A549 (cell line): ENCODE results near the gene TCAF1.

Experiments used
- CEBPB ChIP-seq, 2 experiments: fragments of >200 bp in 1 of 2; sonication (Bioruptor Twin) in 1 of 2; formaldehyde crosslinking in 1 of 2; IDR thresholded peaks; 2 replicates each; pipeline ENCODE4 v1.6.1; 2012 to 2016
- EP300 ChIP-seq, 2 experiments: fragments of >200 bp; sonication (Bioruptor Twin); formaldehyde crosslinking; IDR thresholded peaks; 2 replicates in 1 of 2; 3 replicates in 1 of 2; pipeline ENCODE4 v1.6.1; 2016 to 2017
- MYC ChIP-seq: IDR thresholded peaks from 2 replicates; pipeline ENCODE4 v1.6.1; 2012; ENCODE audit warnings: mild to moderate bottlenecking, inconsistent platforms, low read length, improper control_type of control experiment, borderline replicate concordance
- TF ChIP-seq, protein P1 (sequence below): fragments of >200 bp; sonication (Bioruptor Twin); formaldehyde crosslinking; IDR thresholded peaks from 3 replicates; pipeline ENCODE4 v1.5.1; 2016

DNA sequence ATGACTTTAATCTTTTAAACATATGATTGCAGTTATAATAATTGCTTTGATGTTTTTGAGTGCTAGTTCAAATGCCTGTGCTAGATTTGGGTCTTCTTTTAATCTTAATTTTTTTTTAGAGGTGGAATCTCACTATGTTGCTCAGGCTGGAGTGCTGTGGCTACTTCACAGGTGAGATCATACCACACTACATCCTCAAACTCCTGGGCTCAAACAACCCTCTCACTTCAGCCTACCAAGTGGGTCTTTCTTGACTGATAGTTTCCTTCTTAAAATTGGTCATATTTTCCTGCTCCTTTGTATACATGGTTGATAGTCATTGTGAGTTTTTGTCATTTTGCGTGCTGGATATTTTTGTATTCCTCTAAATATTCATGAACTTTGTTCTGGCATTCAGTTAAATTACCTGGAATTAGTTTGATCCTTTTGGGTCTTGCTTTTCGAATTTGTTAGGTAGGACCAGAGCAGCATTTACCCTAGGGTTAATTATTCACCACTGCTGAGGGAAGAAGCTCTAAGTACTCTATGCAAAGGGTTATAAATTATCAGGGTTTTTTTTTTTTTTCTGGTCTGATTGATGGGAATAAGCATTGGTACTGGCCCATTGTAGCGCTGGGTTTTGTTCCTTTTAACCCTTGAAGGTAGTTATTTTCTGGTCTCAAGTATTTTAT lies 12.1 kb upstream of the TCAF1 start:
- TF ChIP-seq, protein P1, sequence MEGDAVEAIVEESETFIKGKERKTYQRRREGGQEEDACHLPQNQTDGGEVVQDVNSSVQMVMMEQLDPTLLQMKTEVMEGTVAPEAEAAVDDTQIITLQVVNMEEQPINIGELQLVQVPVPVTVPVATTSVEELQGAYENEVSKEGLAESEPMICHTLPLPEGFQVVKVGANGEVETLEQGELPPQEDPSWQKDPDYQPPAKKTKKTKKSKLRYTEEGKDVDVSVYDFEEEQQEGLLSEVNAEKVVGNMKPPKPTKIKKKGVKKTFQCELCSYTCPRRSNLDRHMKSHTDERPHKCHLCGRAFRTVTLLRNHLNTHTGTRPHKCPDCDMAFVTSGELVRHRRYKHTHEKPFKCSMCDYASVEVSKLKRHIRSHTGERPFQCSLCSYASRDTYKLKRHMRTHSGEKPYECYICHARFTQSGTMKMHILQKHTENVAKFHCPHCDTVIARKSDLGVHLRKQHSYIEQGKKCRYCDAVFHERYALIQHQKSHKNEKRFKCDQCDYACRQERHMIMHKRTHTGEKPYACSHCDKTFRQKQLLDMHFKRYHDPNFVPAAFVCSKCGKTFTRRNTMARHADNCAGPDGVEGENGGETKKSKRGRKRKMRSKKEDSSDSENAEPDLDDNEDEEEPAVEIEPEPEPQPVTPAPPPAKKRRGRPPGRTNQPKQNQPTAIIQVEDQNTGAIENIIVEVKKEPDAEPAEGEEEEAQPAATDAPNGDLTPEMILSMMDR: no peak
- TF ChIP-seq MYC: no peak
- no peak for TF ChIP-seq CEBPB (IDR thresholded peaks at IDR 0.05)
- TF ChIP-seq EP300 (IDR thresholded peaks at IDR 0.05): no peak
